NCI-H2227 treated with DMSO at 0.1 percent for 48 hours (cell line): ENCODE data around the gene CDK2AP2.
"Not testable (repeated sequence)": the region's sequence is repeated elsewhere in the genome, so short reads cannot be mapped to it uniquely, and the experiment has no call there.

ENCODE experiments used
- DNase-seq: peaks from one replicate; lab custom pipeline; 2025; lab: John Stamatoyannopoulos, UW

The CDK2AP2 gene

DNA sequence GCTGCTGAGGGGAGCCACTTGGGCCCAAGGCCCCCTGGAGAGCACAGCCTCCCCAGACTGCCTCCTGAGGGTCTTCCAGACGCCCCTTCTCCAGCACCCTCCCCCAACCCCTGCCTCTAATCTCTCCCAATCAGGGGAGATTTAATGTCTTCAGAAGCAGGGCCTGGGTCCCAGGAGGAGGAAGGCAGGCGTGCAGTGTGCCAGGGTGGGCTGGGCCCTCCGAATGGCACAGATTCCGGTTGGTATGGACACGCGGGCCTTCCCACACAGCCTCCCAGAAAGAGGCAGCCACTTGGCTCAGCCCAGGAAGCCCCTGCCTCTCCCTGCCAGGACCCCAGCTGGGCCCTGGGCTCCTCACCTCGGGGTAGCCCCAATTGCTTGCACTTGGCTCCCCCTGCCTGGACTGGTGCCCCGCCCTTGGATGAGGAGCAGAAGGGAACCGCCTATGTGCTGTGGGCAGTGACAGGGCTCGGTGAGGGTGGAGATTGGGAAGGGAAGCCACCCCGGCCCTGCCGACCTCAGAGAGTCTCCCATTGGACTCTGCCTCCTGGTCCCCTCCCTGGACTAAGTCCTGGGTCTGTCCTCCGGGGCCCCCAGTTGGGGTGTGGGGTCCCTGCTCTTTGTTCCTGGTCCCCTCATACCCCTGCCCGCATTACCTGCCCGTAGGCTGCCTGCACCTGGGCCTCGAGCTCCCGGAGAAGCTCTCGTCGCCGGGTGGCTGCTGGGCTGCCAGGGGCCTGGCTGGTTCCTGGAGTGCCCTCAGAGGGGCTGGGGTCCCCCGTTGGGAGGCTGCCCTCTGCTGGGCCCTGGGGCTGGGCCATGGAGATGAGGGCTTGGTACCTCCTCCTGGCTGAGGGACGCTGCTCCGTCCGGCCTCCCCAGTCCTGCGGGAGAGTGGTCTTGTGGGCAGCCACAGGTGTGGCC lies 15.9 kb upstream of the CDK2AP2 start:
- no peak for DNase-seq

DNA sequence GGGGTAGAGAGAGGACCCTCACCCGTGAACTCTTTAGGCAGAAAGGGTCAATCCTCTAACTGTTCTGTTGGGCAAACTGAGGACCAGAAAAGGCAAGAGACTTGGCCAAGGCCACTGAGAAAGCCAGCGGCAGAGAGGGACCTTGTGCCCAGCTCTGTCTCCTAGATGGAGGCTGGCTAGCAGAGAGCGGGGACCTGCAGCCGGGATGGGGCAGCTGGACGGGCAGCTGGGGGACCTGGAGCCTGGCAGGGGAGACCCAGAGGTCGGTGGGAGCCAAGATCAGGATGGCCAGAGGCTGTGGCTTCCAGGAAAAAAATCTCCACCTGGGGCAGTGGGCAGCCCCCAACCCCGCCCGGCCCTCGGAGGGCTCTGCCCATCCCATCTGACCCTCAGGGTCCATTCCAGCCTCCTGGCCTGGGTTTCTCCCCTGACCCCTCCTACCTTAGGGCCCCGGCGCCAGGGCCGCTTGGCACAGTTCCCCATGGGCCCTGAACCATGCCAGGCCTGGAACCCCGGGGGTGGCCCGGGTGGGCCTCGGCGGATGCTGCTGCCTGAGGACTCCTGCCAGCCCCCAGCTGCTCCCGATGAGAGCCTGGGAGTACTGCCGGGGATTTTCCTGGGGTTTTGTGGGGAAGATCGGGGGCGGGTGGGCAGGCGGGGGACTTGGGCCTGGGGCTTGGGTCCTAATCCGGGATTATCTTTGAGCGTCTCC lies 15.0 kb upstream of the CDK2AP2 start, which contains the start of gene CABP2:
TSS of gene CABP2 (minus strand) at position 603 of the 712 bp plus-strand sequence. CDS start at position 483, 120 bp downstream.
- no peak for DNase-seq

DNA sequence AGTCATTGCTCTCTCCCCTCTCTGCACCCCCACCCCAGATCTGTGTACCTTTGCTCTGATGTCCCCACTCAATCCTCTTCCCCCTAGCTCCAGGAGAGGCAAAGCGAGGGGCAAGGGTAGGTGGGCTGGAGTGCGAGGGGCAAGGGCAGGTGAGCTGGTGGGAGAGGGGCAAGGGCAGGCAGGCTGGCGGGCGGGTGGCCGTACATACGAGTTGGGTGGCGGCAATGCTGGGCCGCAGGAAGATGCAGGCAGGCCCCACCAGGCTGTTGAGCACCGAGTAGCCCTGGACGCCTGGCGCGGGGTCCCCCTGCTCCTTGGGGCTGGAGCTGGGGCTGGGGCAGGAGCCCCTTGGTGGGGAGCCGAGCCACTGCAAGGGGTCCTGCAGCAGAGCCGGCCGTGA lies 14.4 kb upstream of the CDK2AP2 start:
- DNase-seq, result no peak

DNA sequence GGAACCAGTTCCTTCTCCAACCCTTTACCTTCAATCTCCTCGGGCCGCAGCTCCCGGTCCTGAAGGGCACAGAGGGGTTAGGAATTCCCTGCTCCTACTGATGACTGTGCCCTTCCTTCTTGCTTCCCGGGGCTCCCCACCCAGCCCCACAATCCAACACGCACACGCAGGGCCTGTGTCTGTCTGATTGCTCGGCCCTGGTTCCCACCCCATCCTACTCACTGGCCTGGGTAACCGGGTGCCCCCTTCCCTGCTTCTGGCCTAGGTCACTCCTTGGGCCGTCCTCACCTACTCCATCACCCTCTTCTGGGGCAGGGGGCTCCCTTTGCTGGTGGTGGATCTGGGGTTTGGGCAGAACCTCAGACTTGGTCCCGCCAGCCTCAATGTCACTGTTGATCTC lies 14.0 kb upstream of the CDK2AP2 start:
- no peak for DNase-seq

DNA sequence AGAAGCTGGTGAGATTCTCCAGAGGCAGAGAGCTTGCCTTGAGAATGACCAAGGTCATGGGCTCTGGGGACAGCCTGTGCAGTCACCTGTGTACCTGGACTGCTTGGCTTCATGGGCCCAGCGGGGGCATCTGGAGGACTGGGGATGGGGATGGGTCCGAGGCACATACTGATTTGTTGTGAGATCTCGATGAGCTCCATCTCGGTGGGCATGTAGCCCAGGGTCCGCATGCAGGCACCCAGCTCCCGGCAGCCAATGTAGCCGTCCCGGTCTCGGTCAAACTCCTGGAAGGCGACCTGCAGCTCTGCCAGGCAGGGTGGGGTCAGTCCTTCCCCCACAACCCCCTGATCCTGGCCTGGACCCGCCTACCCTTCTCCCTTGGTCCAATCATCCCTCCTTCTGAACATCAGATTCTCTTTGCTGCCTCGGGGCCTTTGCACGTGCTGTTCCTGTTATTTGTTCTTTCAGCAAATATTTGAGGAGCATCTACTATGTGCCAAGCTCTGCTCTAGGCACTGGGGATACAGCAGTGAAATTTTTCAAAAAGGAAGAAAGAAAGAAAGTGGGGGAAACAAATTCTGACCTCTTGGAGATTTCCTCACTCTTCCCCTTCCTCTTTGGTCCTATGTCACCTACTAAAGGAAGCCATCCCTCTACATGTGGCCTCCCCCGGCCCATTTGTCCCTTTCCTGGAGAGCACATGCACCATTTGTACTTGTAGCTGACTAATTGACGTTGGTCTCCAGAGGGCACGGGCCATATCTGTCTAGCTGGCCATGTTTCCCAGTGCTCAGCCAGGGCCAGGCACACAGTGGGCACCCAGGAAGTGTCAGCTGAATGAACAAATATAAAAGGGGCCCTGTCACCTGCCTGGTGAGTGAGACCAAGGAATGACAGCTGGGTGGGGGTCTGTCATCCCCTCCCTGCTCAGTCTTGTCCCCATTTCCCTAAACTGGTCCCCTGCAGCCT lies 13.2 kb upstream of the CDK2AP2 start:
- DNase-seq, result no peak

DNA sequence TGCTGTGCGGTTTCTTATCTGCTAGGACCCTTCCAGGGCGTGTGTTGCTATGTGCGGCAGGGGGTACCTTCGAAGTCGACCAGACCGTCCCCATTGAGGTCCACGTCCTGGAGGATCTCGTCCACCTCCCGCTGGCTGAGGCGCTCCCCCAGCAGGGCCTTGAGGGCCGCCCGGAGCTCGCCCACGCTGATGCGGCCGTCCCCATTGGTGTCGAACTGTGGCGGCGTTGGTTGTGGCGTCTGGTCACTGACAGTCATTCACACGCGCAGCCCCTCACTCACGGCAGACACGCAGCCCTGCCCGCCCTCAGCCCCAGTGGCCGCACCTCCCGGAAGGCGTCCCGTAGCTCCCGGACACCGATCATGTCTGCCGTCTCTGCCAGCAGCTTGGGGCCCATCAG lies 11.8 kb upstream of the CDK2AP2 start:
- DNase-seq, result no peak

DNA sequence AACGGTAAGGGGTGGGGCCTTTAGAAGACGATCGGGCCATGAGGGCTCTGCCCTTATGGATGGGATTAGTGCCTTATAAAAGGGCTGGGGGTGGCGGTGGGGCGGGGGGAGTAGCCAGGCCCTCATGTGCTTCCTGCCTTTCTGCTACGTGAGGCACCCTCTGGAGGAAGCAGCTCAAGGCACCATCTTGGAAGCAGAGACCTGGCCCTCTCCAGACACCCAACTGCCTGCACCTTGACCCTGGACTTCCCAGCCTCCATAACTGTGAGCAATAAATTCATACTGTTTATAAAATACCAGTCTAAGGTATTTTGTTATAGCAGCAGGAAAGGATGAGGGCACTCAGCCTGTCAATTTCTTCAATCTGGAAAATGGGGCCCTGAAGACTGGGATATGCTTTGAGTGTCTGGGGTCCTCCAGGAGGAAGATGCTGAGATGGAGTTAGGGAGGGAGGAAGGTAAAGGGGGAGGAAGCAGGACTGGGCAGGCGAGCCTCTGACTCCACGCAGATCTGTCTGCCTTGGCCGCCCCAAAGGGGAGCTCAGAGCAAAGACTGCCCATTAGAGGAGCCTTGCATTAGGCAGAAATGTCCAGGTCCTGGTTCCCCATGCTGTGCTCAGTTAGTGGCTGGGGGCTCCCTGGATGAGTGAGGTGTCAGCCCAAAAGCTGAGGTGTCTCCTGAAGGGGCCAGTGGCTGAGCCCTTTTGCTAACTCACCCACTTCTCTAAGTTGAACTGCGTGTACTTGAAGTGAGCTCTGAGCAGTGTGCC lies 10.0 kb upstream of the CDK2AP2 start:
- no peak for DNase-seq

DNA sequence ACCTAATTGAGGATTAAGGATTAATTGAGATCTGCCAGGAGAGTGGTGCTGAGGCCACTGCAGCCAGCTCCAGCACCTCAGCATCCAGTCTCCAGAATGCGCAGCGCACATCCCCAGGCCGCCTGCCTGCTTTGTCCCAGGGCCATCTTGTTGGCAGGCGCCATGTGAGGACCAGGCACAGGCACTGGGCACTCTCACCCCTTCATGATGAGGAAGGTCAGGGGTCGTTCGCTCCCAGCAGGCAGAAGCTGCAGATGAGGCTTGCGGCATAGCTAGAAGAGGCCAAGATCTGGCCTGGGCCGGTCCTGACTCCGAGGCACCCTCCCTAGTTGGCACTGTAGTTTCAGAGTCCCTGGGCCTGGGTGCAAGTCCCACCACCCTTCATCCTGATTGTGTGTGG lies 8.8 kb upstream of the CDK2AP2 start:
- DNase-seq, result no peak

DNA sequence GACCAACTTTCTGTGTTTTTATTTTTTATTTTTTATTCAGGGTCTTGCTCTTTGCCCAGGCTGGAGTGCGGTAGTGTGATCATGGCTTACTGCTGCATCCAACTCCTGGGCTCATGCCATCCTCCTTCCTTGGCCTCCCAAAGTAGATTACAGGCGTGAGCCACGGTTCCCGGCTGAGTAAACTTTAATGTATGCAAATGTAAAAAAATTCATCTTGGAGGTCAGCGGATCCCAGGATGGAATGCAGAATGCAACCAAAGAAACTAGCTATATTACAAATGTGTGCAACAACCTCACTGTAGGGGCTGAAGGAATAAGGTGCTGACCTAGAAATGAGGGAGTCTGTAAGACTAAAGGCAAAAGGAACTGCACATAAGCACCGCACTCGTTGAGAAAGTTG lies 6.2 kb upstream of the CDK2AP2 start:
- DNase-seq, result no peak

DNA sequence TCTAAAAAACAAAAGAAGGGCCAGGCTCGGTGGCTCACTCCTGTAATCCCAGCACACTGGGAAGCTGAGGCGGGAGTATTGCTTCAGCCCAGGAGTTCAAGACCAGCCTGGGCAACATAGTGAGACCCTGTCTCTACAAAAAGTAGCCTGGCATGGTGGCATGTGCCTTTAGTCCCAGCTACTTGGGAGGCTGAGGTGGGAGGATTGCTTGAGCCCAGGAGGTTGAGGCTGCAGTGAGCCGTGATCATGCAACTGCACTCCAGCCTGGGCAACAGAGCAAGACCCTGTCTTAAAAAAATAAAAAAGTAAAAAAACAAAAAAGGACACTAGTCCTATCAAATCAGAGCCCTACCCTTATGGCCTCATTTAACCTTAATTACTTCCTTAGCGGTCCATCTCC lies 3.6 kb upstream of the CDK2AP2 start:
- not testable (repeated sequence) for DNase-seq

DNA sequence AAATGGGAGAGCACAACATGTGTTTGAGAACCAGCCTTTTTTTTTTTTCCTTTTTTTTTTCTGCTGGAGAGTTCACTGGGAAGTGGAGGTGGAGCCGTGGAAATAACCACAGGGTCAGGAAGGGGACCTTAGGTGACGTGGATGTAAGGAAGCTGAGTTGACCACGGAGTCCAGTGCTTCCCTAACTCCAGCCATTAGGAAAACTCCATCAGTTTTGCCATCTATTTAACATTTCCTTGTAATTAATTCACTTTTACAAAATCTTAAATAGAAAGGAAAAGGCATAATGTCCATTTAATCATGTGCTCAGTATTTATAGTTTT lies 2.0 kb upstream of the CDK2AP2 start:
- no peak for DNase-seq

DNA sequence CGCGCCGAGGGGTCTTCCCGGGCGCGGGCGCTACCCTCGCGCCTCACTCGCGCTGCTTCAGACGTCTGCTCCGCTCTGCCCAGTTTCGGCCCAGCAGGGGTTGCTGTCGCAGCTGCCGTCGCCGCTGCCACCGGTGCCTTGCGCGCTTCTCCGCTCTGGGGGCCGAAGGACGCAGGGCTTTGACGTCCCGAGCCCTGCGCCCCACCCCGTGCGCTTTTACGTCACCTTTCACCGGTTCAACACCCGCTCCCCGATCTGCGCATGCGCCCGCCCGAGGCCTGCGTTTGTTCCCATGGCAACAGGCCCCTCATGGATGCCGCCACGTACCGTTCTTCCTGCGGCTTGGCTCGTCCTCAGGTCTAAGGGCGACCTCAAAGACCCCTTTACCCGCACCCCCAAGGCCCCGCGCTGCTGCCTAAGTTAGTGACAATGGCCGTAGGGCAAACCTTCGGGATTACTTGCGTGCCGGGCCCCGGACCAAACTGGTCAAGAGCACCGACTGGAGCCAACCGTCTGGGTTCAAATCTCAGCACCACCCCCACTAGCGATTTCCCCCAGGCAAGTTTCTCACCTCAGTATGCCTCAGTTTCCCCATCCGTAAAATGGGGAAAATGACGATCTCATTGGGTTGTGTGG lies 642 bp upstream of the CDK2AP2 start:
- peak; percentile 97 for DNase-seq

DNA sequence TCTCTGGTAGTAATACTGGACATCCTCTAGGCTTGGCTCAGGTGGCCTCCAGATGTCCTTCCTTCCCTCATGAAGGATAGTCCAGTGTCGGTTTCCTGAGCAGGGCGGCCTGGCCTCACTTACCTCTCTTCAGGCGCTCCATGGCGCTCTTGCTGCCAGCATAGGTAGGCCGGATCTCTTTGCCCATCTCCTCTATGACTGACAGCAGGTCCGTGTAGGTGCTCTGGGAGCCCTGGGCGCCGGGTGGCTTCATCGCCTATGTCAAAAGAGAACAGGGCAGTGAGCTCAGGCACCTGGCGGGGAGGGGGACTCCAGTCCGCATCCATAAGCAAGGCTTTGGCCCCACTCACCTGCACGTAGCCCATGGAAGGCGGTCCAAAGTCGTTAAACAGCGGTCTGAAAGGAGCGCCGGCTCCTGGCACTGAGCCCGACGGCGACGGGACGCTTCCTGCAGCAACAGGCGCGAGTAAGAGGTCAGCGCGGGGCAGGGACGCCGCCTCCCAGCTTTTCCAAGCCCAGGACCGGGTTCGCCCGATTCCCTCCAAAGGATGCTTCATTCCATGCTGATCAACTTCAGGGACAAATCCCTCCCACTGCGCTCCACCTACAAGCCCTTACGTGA lies 609 bp downstream of the CDK2AP2 start:
- DNase-seq, result no peak

DNA sequence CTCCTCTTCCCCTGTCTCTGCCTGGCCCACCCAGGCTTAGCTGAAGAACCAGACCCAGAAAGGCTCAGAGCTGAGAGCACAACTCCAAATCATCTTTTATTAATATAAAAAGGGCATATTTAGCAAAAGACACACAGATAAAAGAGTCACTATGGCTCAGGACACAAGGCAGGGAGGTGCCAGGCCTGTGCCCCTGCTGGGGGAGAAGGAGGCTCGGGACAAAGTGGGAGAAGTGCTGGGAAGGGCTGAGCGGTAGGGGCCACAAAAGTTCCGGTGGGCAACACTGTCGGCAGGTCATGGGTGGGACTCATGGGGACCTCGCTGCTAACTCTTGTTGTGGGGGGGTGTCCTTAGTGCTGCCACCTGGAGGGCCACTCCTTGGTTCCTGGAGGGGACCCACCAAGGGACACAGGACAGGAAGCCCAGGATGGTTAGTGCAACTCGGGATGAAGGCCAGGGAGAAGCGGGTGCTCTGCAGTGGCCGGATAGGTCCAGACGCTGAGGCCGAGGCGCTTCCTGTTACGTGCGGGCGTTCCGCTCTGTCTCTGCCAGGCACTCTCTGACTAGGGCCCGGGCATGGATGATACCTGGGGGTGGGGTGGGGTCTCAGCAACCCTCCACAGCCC lies 1.4 kb downstream of the CDK2AP2 start:
- DNase-seq, result no peak

DNA sequence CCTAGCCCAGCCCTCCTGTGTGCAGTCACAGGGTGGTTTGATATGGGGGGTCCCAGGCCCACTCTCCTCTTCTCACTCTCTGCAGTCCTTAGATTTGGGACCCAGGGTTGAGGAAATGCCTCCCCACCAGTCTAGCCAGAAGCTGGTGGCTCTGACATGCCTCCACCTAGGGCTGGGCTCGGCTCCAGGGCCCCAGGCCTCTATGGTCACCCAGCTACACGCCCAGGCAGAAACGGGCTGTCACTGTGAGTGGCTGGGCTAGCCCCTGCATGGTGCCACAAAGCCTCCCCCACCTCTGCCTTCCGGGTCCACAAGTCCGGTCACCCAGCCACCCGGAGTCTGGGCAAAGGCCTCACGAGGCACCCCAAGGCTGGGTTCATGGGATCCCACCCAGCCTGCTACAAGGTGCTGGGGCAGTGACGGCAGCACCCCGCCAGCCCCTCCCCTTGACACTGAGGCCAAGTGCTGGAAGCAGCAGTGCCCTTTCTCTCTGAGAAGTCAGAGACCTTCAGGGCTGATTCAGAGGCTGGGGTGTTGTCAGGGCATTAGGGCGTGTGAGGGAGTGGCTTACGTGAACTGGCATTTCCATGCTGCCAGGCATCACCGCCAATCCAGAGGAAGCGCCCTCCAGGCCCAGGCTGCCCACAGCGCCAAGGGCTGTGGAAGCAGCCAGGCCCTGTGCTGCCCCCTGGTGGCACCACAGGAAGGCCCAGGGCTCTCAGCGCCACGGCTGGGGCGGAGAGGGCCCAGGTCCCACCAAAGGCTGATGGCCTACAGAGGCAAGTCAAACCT lies 2.2 kb downstream of the CDK2AP2 start:
- peak; percentile 59 for DNase-seq

DNA sequence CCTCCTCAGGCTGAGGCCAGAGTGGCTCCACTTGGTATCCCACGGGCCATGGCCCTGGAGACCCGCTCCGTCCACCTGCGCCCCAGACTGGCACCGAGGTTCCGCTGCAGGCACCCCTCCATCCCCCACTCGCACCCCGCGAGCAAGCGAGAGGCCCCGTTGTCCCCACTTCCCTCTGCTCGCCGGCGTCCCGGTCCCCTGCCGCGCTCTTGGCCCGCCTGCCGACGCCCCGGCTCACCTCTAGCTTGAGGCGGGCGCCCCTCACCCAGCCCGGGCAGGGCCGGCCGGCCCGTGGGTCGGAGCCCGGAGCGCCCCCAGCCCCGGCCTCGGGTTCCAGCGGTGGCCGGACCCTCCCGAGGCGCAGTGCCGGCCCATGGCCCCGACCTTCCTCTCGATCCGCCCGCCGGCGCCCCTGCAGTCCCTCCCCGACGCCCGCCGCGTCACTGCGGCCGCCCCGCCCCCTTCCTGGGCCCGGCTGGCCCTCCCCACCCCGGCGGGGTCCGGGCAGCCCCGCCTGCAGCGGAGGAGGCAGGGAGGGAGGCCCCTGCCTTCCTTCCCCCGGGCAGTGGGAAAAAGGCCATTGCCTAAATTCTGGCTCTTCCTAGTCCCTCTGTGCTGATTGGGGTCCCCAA lies 2.9 kb downstream of the CDK2AP2 start, which contains the start of gene PITPNM1:
TSS of gene PITPNM1 (minus strand) at position 414 of the 632 bp plus-strand sequence. CDS start 1,183 bp downstream, outside the sequence.
- no peak for DNase-seq

DNA sequence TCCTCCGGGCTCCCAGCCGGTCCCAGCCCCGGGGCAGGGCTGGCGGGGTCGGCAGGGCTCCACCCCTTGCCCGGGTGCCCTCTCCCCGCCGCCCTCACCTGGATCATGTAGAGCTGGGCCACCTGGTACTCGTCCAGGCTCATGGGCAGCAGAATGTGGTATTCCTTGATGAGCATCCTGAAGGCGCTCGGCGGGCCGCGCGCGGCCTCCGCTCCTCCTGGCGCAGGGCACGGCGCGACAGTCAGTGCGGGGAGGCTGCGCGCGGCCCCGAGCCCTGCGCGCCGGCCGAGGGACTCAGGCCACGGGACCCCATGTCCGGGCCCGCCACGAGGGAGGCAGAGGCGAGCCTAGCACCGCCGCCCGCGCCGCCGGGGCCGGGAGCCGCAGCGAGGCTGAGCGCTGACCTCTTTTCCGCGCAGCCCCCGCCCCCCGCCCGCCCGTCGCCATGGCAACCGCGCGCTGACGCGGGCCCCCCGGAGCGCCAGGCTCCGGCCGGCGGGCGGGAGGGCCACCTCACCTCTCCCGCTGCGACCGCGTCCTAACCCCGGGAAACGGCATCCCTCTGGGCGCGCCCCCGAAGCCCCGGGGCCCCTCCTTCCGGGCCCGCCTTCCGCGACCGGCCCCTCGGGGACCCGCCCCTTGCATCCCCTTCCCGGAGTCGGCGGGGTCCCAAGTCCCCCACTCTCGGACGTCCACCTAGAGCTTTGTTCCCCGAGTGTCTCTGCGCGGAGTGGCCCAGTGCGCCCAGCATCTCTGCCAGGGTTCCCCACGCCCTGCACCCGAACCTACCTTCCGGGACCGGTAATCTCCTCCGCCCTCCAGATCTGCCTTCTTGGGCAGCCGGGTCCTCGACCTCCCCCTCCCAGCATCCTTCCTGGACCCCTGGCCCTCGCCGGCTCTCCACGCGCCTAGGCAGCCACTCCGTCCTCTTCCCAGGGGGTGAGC lies 3.7 kb downstream of the CDK2AP2 start:
- no peak for DNase-seq
